Ishikawa (cell line): Measurements from ENCODE around the gene GSC.

Experiments used
- CEBPB ChIP-seq: IDR thresholded peaks from 2 replicates; pipeline ENCODE4 v1.6.1; 2012
- CREB1 ChIP-seq: IDR thresholded peaks from 2 replicates; pipeline ENCODE4 v1.6.1; 2012; ENCODE audit warnings: low read depth
- EGR1 ChIP-seq: IDR thresholded peaks from 2 replicates; pipeline ENCODE4 v1.6.1; 2012
- EP300 ChIP-seq: IDR thresholded peaks from 2 replicates; pipeline ENCODE4 v1.6.1; 2012; ENCODE audit warnings: borderline replicate concordance
- FOXM1 ChIP-seq: IDR thresholded peaks from 2 replicates; pipeline ENCODE4 v1.6.1; 2012; ENCODE audit warnings: low read depth, borderline replicate concordance
- MAX ChIP-seq: IDR thresholded peaks from 2 replicates; pipeline ENCODE4 v1.6.1; 2012
- NFIC ChIP-seq: IDR thresholded peaks from 2 replicates; pipeline ENCODE4 v1.6.1; 2012
- RAD21 ChIP-seq: IDR thresholded peaks from 2 replicates; pipeline ENCODE4 v1.6.1; 2012; ENCODE audit warnings: low read depth
- TAF1 ChIP-seq: IDR thresholded peaks from 2 replicates; pipeline ENCODE4 v1.6.1; 2012; ENCODE audit warnings: low read depth, mild to moderate bottlenecking
- TCF12 ChIP-seq: IDR thresholded peaks from 2 replicates; pipeline ENCODE4 v1.6.1; 2012; ENCODE audit warnings: low read depth
- TEAD4 ChIP-seq: IDR thresholded peaks from 2 replicates; pipeline ENCODE4 v1.6.1; 2012
- USF1 ChIP-seq: IDR thresholded peaks from 2 replicates; pipeline ENCODE4 v1.6.1; 2012
- YY1 ChIP-seq: IDR thresholded peaks from 2 replicates; pipeline ENCODE4 v1.6.1; 2012; ENCODE audit warnings: low read depth
- ZBTB7A ChIP-seq: IDR thresholded peaks from 2 replicates; pipeline ENCODE4 v1.6.1; 2012; ENCODE audit warnings: low read depth
- TF ChIP-seq, protein P1 (sequence below): IDR thresholded peaks from 2 replicates; pipeline ENCODE4 v1.6.1; 2012; ENCODE audit warnings: low read depth, mild to moderate bottlenecking

Gene GSC

GRCh38 chr14:94767321-94767878 lies 2.5 kb downstream of the GSC start:
- no peak for TF ChIP-seq TAF1
- no peak for TF ChIP-seq MAX
- no peak for TF ChIP-seq ZBTB7A
- no peak for TF ChIP-seq TEAD4
- no peak for TF ChIP-seq CREB1
- TF ChIP-seq, protein P1, sequence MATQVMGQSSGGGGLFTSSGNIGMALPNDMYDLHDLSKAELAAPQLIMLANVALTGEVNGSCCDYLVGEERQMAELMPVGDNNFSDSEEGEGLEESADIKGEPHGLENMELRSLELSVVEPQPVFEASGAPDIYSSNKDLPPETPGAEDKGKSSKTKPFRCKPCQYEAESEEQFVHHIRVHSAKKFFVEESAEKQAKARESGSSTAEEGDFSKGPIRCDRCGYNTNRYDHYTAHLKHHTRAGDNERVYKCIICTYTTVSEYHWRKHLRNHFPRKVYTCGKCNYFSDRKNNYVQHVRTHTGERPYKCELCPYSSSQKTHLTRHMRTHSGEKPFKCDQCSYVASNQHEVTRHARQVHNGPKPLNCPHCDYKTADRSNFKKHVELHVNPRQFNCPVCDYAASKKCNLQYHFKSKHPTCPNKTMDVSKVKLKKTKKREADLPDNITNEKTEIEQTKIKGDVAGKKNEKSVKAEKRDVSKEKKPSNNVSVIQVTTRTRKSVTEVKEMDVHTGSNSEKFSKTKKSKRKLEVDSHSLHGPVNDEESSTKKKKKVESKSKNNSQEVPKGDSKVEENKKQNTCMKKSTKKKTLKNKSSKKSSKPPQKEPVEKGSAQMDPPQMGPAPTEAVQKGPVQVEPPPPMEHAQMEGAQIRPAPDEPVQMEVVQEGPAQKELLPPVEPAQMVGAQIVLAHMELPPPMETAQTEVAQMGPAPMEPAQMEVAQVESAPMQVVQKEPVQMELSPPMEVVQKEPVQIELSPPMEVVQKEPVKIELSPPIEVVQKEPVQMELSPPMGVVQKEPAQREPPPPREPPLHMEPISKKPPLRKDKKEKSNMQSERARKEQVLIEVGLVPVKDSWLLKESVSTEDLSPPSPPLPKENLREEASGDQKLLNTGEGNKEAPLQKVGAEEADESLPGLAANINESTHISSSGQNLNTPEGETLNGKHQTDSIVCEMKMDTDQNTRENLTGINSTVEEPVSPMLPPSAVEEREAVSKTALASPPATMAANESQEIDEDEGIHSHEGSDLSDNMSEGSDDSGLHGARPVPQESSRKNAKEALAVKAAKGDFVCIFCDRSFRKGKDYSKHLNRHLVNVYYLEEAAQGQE = no peak
- TF ChIP-seq EP300 = no peak
- TF ChIP-seq FOXM1 = no peak
- TF ChIP-seq RAD21 = no peak
- TF ChIP-seq USF1 = no peak
- no peak for TF ChIP-seq YY1
- TF ChIP-seq NFIC = no peak
- TF ChIP-seq EGR1 = no peak
- no peak for TF ChIP-seq TCF12
- TF ChIP-seq CEBPB = no peak

DNA sequence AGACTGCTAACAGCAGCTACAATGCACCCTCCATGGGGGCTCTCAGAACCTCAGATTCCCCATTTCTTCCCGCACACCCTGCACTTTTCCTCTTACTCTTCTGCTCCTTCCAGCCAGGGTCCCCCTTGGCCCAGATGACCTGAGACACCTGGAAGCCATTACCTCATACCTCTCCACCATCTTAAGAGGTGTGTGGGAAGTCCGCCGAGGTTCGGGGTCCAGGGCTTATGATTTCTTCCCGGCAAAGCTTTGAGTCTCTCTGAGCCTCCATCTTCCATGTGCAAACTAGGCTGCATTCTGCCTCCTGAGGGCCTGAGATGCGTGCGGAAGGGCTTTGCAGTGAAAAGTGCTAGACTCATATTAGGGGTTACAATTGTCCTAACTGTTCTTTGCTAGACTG lies 5.3 kb downstream of the GSC start:
- TF ChIP-seq CEBPB (no peak), MAX (no peak), TAF1 (no peak), NFIC (no peak), TEAD4 (no peak), TCF12 (no peak), EP300 (no peak), YY1 (no peak), RAD21 (no peak), FOXM1 (no peak), EGR1 (no peak), ZBTB7A (no peak), USF1 (no peak), CREB1 (no peak)
- TF ChIP-seq, protein P1 = no peak

DNA sequence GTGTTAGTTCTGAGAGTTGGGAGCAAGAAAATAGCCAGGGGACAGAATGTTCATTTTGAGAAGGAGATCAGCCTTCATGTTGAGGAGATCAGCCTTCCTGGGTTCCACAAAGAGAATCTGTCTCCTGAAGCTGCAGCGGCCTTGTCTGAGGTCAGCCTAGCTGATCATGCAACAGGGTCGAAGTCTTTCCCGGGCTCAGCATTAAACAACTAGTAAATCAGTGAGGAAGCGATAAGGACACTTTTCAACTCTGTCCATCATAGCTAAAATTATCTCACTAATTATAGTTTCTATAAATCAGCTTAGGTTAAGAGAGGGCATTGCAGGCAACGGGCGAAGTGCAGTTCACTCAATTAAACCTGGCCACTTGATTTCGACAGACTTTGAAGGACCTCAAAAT lies 7.5 kb downstream of the GSC start:
- TF ChIP-seq CEBPB = no peak
- TF ChIP-seq USF1 = no peak
- TF ChIP-seq EGR1 = no peak
- no peak for TF ChIP-seq TAF1
- TF ChIP-seq FOXM1 = no peak
- no peak for TF ChIP-seq EP300
- TF ChIP-seq TCF12 = no peak
- TF ChIP-seq, protein P1 = no peak

DNA sequence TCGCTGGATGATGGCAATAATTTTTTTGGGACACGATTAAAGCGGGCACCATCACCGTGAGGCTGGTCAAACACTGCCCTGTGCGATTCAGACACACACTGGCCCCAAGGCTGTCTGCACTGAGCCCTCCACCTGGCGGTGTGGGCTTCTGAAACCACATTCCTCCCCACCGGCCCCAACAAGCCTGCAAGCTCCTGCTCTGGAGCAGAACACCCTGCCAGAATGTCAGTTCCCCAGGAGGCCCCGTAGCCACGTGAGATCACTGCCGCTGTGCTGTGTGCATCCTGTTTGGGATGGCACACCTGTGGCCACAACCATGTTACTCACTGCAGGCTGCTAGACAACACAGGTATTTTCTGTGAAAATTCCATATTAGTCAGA lies 7.9 kb downstream of the GSC start:
- no peak for TF ChIP-seq TCF12
- TF ChIP-seq TEAD4 = no peak
- TF ChIP-seq TAF1 = no peak
- no peak for TF ChIP-seq USF1
- TF ChIP-seq CREB1 = no peak
- TF ChIP-seq YY1 = no peak
- no peak for TF ChIP-seq ZBTB7A
- TF ChIP-seq CEBPB = no peak
- no peak for TF ChIP-seq EGR1
- TF ChIP-seq MAX = no peak
- TF ChIP-seq FOXM1 = no peak
- no peak for TF ChIP-seq NFIC
- no peak for TF ChIP-seq EP300
- TF ChIP-seq RAD21 = no peak
- TF ChIP-seq, protein P1 = no peak
